ES-I3 (cell line): Measurements from ENCODE around the gene ATG9B.
A peak's percentile ranks its signal among the peaks of the same experiment; 100 is the strongest.
"Not testable (repeated sequence)": the region's sequence is repeated elsewhere in the genome, so short reads cannot be mapped to it uniquely, and the experiment has no call there.

Source experiments
- H3K36me3 ChIP-seq: 2 replicates; pipeline ENCODE4 v1.6.1; 2013; ENCODE audit warnings: mild to moderate bottlenecking, low read length, control low read depth, moderate library complexity; ENCODE audit not compliant: insufficient read depth
- H3K4me1 ChIP-seq: 2 replicates; pipeline ENCODE4 v1.6.1; 2013; ENCODE audit warnings: mild to moderate bottlenecking, control low read depth, low read length; ENCODE audit not compliant: insufficient read depth
- H3K9ac ChIP-seq: 2 replicates; pipeline ENCODE4 v1.6.1; 2013; ENCODE audit warnings: low read depth, mild to moderate bottlenecking, low read length, moderate library complexity
- H3K9me3 ChIP-seq: 2 replicates; pipeline ENCODE4 v1.6.1; 2013; ENCODE audit warnings: mild to moderate bottlenecking, low read length, moderate library complexity; ENCODE audit not compliant: control insufficient read depth, insufficient read depth

Gene ATG9B

GRCh38 chr7:151034312-151035025 is 10.2 kb upstream of the ATG9B start:
- H3K36me3 ChIP-seq, result no peaks in the 10 kb centered on the region
- no peak overlapping the region for H3K9ac ChIP-seq
- H3K9me3 ChIP-seq, result no peaks in the 10 kb centered on the region
- H3K4me1 ChIP-seq, result peaks cover 8% of the 10 kb centered on the region

- Histone ChIP-seq H3K4me1 (peaks cover 4% of the 10 kb centered on the region), H3K9ac (no peak overlapping the region), H3K36me3 (no peaks in the 10 kb centered on the region), H3K9me3 (no peaks in the 10 kb centered on the region)
Measured at GRCh38 chr7:151033864-151034249, 9.6 kb upstream of the ATG9B start.

- Histone ChIP-seq H3K9me3 (no peaks in the 10 kb centered on the region), H3K36me3 (no peaks in the 10 kb centered on the region), H3K4me1 (no peaks in the 10 kb centered on the region)
Measured at GRCh38 chr7:151032936-151033863, 8.9 kb upstream of the ATG9B start.

GRCh38 chr7:151031011-151031410 is 6.7 kb upstream of the ATG9B start:
- Histone ChIP-seq H3K9ac (no peak overlapping the region), H3K9me3 (no peaks in the 10 kb centered on the region), H3K36me3 (no peaks in the 10 kb centered on the region), H3K4me1 (no peaks in the 10 kb centered on the region)

More at GRCh38 chr7:151032936-151033863, 8.9 kb upstream of the ATG9B start:
- no peak overlapping the region for H3K9ac ChIP-seq

- Histone ChIP-seq H3K9me3 (no peaks in the 10 kb centered on the region), H3K36me3 (no peaks in the 10 kb centered on the region), H3K4me1 (no peaks in the 10 kb centered on the region; the same call in 1 of the 2 replicates), H3K9ac (peak overlapping the region; percentile 80; the same call in 1 of the 2 replicates)
Measured at GRCh38 chr7:151028948-151029501, 4.7 kb upstream of the ATG9B start.

GRCh38 chr7:151028131-151028947 is 4.0 kb upstream of the ATG9B start, which contains the start of gene ABCB8:
Gene ABCB8 (plus strand): TSS chr7:151028450. CDS start chr7:151028516, 66 bp downstream.
- no peaks in the 10 kb centered on the region; the same call in 1 of the 2 replicates for H3K4me1 ChIP-seq

GRCh38 chr7:151027728-151028130 is 3.4 kb upstream of the ATG9B start:
- not testable (repeated sequence) for H3K4me1 ChIP-seq, H3K36me3 ChIP-seq, H3K9me3 ChIP-seq
- H3K9ac ChIP-seq, result peak overlapping the region; percentile 80; the same call in 1 of the 2 replicates

More at GRCh38 chr7:151028131-151028947, 4.0 kb upstream of the ATG9B start, which contains the start of gene ABCB8:
- Histone ChIP-seq H3K9me3 (no peaks in the 10 kb centered on the region), H3K36me3 (no peaks in the 10 kb centered on the region), H3K9ac (peak within 1 kb of the TSS; percentile 80)

- H3K9me3 ChIP-seq, H3K36me3 ChIP-seq, H3K4me1 ChIP-seq: not testable (repeated sequence)
- peak overlapping the region; percentile 80; the same call in 1 of the 2 replicates for H3K9ac ChIP-seq
Measured at GRCh38 chr7:151026771-151027727, 2.8 kb upstream of the ATG9B start.

GRCh38 chr7:151025924-151026671 is 1.8 kb upstream of the ATG9B start:
- Histone ChIP-seq H3K4me1 (no peaks in the 10 kb centered on the region; the same call in 1 of the 2 replicates), H3K9me3 (no peaks in the 10 kb centered on the region), H3K9ac (no peak overlapping the region)

GRCh38 chr7:151023232-151023631 is 1.1 kb downstream of the ATG9B start:
- peaks cover 4% of the 10 kb centered on the region; the same call in 1 of the 2 replicates for H3K9me3 ChIP-seq
- H3K36me3 ChIP-seq, result no peaks in the 10 kb centered on the region
- no peak overlapping the region for H3K9ac ChIP-seq
- peaks cover 11% of the 10 kb centered on the region; the same call in 1 of the 2 replicates for H3K4me1 ChIP-seq

More at GRCh38 chr7:151025924-151026671, 1.8 kb upstream of the ATG9B start:
- H3K36me3 ChIP-seq, result no peaks in the 10 kb centered on the region

- peaks cover 11% of the 10 kb centered on the region; the same call in 1 of the 2 replicates for H3K4me1 ChIP-seq
- no peak overlapping the region for H3K9ac ChIP-seq
- H3K9me3 ChIP-seq, result peaks cover 4% of the 10 kb centered on the region; the same call in 1 of the 2 replicates
- no peaks in the 10 kb centered on the region for H3K36me3 ChIP-seq
Measured at GRCh38 chr7:151020231-151020630, 4.1 kb downstream of the ATG9B start.

GRCh38 chr7:151019130-151019447 is 5.2 kb downstream of the ATG9B start:
- Histone ChIP-seq H3K4me1 (peaks cover 11% of the 10 kb centered on the region; the same call in 1 of the 2 replicates), H3K36me3 (no peaks in the 10 kb centered on the region), H3K9me3 (peaks cover 4% of the 10 kb centered on the region; the same call in 1 of the 2 replicates), H3K9ac (no peak overlapping the region)
